Tibial artery (tissue), 4 donors: ENCODE data around the gene KIF26B.

Source experiments
- DNase-seq, 2 donors: peaks; one replicate each; pipeline ENCODE4 v3.0.0-alpha.2; 2019
- H3K27ac ChIP-seq, 2 donors: fragments of 200-600 bp; sonication (generic) in 1 of 2; 1 replicate in 1 of 2; 2 replicates in 1 of 2; pipeline ENCODE4 v1.5.1; 2018 to 2019; ENCODE audit warnings: mild to moderate bottlenecking in 1 of 2
- H3K27me3 ChIP-seq, 2 donors: fragments of 200-600 bp; sonication (generic) in 1 of 2; one replicate each; pipeline versions ENCODE4 v1.5.1 to v1.6.0; 2016 to 2019
- H3K36me3 ChIP-seq, 3 donors: fragments of 200-600 bp; sonication (generic) in 2 of 3; one replicate each; pipeline ENCODE4 v1.5.1; 2016 to 2019; ENCODE audit warnings: mild to moderate bottlenecking in 2 of 3
- H3K4me1 ChIP-seq, 4 donors: fragments of 200-600 bp; sonication (generic) in 2 of 4; 1 replicate in 3 of 4; 2 replicates in 1 of 4; pipeline ENCODE4 v1.5.1; 2016 to 2019
- H3K4me3 ChIP-seq, 2 donors: fragments of 200-600 bp; sonication (generic) in 1 of 2; 1 replicate in 1 of 2; 2 replicates in 1 of 2; pipeline ENCODE4 v1.5.1; 2018 to 2019; ENCODE audit warnings: mild to moderate bottlenecking in 2 of 2
- H3K9me3 ChIP-seq, 3 donors: fragments of 200-600 bp; sonication (generic) in 1 of 3; one replicate each; pipeline ENCODE4 v1.5.1; 2016 to 2019
- CTCF ChIP-seq, 2 experiments: fragments of 200-600 bp in 1 of 2; fragments of 450-650 bp in 1 of 2; IDR thresholded peaks; one replicate each; pipeline ENCODE4 v1.5.1; 2017 to 2019; ENCODE audit warnings: antibody characterized with exemption in 2 of 2, mild to moderate bottlenecking in 1 of 2, moderate library complexity in 1 of 2
- intact Hi-C: fragments of 100-400 bp; cut with DNase I; formaldehyde crosslinking; loops from one replicate; pipeline ENCODE4 v1.15.0; 2023; ENCODE audit warnings: low total_unique reads

KIF26B gene

GRCh38 chr1:245361065-245361464, 206.3 kb downstream of the KIF26B start:
- no peak for DNase-seq
- no peak overlapping the region for H3K4me3 ChIP-seq
- no peak overlapping the region for H3K27ac ChIP-seq
- H3K27me3 ChIP-seq, result no peaks in the 10 kb centered on the region
- TF ChIP-seq CTCF (IDR thresholded peaks at IDR 0.05), result no peak
- intact Hi-C loops, result no loop called here
- no peaks in the 10 kb centered on the region for H3K9me3 ChIP-seq
- no peaks in the 10 kb centered on the region for H3K4me1 ChIP-seq
- H3K36me3 ChIP-seq, result no peaks in the 10 kb centered on the region

GRCh38 chr1:245361951-245362350, 207.2 kb downstream of the KIF26B start:
- Histone ChIP-seq H3K4me3 (no peak overlapping the region), H3K36me3 (no peaks in the 10 kb centered on the region), H3K4me1 (no peaks in the 10 kb centered on the region), H3K27me3 (no peaks in the 10 kb centered on the region), H3K27ac (no peak overlapping the region), H3K9me3 (no peaks in the 10 kb centered on the region)
- DNase-seq, result peak in 1 of 2 donors; percentile 29
- intact Hi-C loops, result no loop called here
- no peak for TF ChIP-seq CTCF (IDR thresholded peaks at IDR 0.05)

- Histone ChIP-seq H3K9me3 (no peaks in the 10 kb centered on the region), H3K27me3 (no peaks in the 10 kb centered on the region), H3K4me3 (no peak overlapping the region), H3K36me3 (no peaks in the 10 kb centered on the region), H3K4me1 (no peaks in the 10 kb centered on the region), H3K27ac (no peak overlapping the region)
- DNase-seq, result peak in 1 of 2 donors; percentile 28
- no peak for TF ChIP-seq CTCF (IDR thresholded peaks at IDR 0.05)
- intact Hi-C loops, result no loop called here
These were observed 208.8 kb downstream of the KIF26B start for GRCh38 chr1:245363461-245364200.

DNA sequence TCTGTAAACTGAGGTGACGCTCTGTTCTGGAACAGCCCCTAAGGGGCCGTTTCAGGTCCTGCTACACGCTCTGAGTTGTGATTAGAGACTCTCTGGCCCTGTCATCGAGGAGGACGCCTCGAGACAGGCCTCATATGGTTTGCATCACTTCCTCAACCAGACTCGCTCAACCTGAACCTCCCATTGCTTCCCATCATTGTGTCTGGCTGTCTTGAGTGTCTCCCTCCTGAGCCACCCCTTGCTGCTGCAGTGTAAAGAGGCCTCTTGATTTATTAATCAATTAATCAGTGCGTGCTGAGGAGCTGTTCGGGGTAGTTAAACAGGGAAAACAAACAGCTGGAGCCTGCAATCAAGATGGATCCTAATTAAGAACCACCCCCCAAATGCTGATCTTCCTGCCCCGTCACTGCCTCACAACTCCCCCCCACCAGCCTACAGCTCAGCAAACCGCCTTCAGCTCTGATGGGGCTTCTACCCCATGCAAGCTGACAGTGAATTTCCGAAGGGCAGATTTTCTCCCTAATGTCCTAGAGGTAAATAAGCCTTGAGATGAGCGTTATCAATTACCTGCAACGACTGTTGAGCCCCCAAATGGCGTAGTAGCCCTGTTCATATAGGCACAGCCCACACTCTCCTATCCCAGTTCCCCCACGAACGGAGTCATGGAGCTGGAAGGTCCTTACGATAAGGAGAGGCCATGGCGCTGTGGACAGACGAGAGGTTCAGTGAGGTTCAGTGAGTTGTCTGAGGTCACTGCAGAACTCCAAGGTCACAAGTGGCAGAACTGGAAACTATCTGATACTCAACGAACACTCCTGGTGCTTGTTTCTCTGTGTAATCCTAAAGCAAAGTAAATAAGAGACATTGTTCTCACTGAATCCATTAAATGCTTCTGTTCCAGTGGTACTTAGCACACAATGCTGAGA, 210.6 kb downstream of the KIF26B start:
- no peaks in the 10 kb centered on the region for H3K36me3 ChIP-seq
- H3K9me3 ChIP-seq, result no peaks in the 10 kb centered on the region
- TF ChIP-seq CTCF (IDR thresholded peaks at IDR 0.05), result no peak
- intact Hi-C loops, result no loop called here
- H3K4me3 ChIP-seq, result no peak overlapping the region
- no peak overlapping the region for H3K27ac ChIP-seq
- no peaks in the 10 kb centered on the region for H3K4me1 ChIP-seq
- peak in 1 of 2 donors; percentile 40 for DNase-seq
- H3K27me3 ChIP-seq, result no peaks in the 10 kb centered on the region

- TF ChIP-seq CTCF (IDR thresholded peaks at IDR 0.05), result no peak
- intact Hi-C loops, result no loop called here
- no peaks in the 10 kb centered on the region for H3K4me1 ChIP-seq
- no peaks in the 10 kb centered on the region for H3K27me3 ChIP-seq
- peak in 1 of 2 donors; percentile 56 for DNase-seq
- H3K36me3 ChIP-seq, result no peaks in the 10 kb centered on the region
- H3K4me3 ChIP-seq, result no peak overlapping the region
- H3K9me3 ChIP-seq, result no peaks in the 10 kb centered on the region
- H3K27ac ChIP-seq, result no peak overlapping the region
These were observed 212.1 kb downstream of the KIF26B start for GRCh38 chr1:245366886-245367285.
